SK-N-SH treated with all-trans-retinoic acid at 6 μM for 48 hours (cell line): ENCODE data around the gene SLC25A11.

Experiments used
- ATAC-seq: fragments of 200-7000 bp; cut with Tn5 transposase; 3 replicates; pipeline ENCODE4 v1.9.1; 2020; ENCODE audit warnings: mild to moderate bottlenecking, moderate library complexity
- ARNTL ChIP-seq: fragments of 450-650 bp; formaldehyde crosslinking; IDR thresholded peaks from 2 replicates; pipeline ENCODE4 v1.5.0; 2020; ENCODE audit warnings: low read depth, mild to moderate bottlenecking, moderate library complexity, borderline replicate concordance
- CSDC2 ChIP-seq: fragments of 250-450 bp; sonication (Bioruptor Pico); IDR thresholded peaks from 2 replicates; pipeline ENCODE4 v1.5.0; 2020; ENCODE audit warnings: mild to moderate bottlenecking, moderate library complexity
- ESRRG ChIP-seq: fragments of 250-450 bp; sonication (Bioruptor Pico); IDR thresholded peaks from 2 replicates; pipeline ENCODE4 v1.6.1; 2021; ENCODE audit warnings: mild to moderate bottlenecking
- GLIS3 ChIP-seq: fragments of 250-450 bp; sonication (Bioruptor Pico); IDR thresholded peaks from 2 replicates; pipeline ENCODE4 v1.5.0; 2020; ENCODE audit warnings: mild to moderate bottlenecking, moderate library complexity
- ISL1 ChIP-seq: fragments of 250-450 bp; sonication (Bioruptor Pico); IDR thresholded peaks from 2 replicates; pipeline ENCODE4 v2.1.2; 2022; ENCODE audit warnings: mild to moderate bottlenecking, moderate library complexity
- OSR1 ChIP-seq: fragments of 250-450 bp; sonication (Bioruptor Pico); IDR thresholded peaks from 2 replicates; pipeline ENCODE4 v1.8.0; 2022; ENCODE audit warnings: moderate library complexity, mild to moderate bottlenecking, inconsistent platforms
- SNAI2 ChIP-seq: fragments of 250-450 bp; sonication (Bioruptor Pico); IDR thresholded peaks from 2 replicates; pipeline ENCODE4 v1.5.0; 2020; ENCODE audit warnings: mild to moderate bottlenecking, moderate library complexity
- TCF4 ChIP-seq: fragments of 250-450 bp; sonication (Bioruptor Pico); IDR thresholded peaks from 2 replicates; pipeline ENCODE4 v1.8.0; 2021; ENCODE audit warnings: mild to moderate bottlenecking, moderate library complexity, borderline replicate concordance
- ZC3H10 ChIP-seq: fragments of 250-450 bp; sonication (Bioruptor Pico); IDR thresholded peaks from 2 replicates; pipeline ENCODE4 v1.5.1; 2021; ENCODE audit warnings: mild to moderate bottlenecking, moderate library complexity
- ZFP30 ChIP-seq: fragments of 450-650 bp; formaldehyde crosslinking; IDR thresholded peaks from 2 replicates; pipeline ENCODE4 v1.5.0; 2022; ENCODE audit warnings: mild to moderate bottlenecking, moderate library complexity
- ZNF70 ChIP-seq: fragments of 450-650 bp; formaldehyde crosslinking; IDR thresholded peaks from 2 replicates; pipeline ENCODE4 v1.5.0; 2020; ENCODE audit warnings: mild to moderate bottlenecking, moderate library complexity
- TF ChIP-seq, protein P1 (sequence below): fragments of 250-450 bp; sonication (Bioruptor Pico); IDR thresholded peaks from 2 replicates; pipeline ENCODE4 v1.5.1; 2020; ENCODE audit warnings: low read depth, mild to moderate bottlenecking, moderate library complexity
- TF ChIP-seq, protein P2 (sequence below): fragments of 250-450 bp; sonication (Bioruptor Pico); IDR thresholded peaks from 2 replicates; pipeline ENCODE4 v1.8.0; 2020; ENCODE audit warnings: mild to moderate bottlenecking, moderate library complexity, borderline replicate concordance
- TF ChIP-seq, protein P3 (sequence below): fragments of 250-450 bp; sonication (Bioruptor Pico); IDR thresholded peaks from 2 replicates; pipeline ENCODE4 v1.8.0; 2021; ENCODE audit warnings: low read depth, mild to moderate bottlenecking, moderate library complexity, borderline replicate concordance
- TF ChIP-seq, protein P4 (sequence below): fragments of 250-450 bp; sonication (Bioruptor Pico); IDR thresholded peaks from 2 replicates; pipeline ENCODE4 v1.5.1; 2021; ENCODE audit warnings: mild to moderate bottlenecking, moderate library complexity
- TF ChIP-seq, protein P5 (sequence below): fragments of 250-450 bp; sonication (Bioruptor Pico); IDR thresholded peaks from 2 replicates; pipeline ENCODE4 v1.5.0; 2020; ENCODE audit warnings: mild to moderate bottlenecking, moderate library complexity

The SLC25A11 gene

DNA sequence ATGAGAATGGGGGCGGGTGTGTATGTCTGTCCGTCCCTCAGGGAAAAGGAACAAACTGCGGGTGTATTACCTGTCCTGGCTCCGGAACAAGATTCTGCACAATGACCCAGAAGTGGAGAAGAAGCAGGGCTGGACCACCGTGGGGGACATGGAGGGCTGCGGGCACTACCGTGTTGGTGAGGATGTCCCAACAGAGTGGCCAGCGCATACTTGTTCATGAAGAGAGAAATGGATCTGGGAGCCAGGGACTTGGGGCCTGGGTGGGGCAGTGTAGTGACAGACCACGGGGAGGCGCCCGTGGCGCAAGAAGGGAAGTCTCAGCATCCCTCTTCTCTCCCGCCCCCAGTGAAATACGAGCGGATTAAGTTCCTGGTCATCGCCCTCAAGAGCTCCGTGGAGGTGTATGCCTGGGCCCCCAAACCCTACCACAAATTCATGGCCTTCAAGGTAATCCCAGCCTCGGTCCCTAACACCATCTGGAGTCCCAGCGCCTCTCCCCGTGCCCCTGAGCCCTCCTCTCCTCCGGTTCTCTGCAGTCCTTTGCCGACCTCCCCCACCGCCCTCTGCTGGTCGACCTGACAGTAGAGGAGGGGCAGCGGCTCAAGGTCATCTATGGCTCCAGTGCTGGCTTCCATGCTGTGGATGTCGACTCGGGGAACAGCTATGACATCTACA lies 44.1 kb downstream of the SLC25A11 start:
- TF ChIP-seq ARNTL (CRISPR knock-in tag) = no peak
- TF ChIP-seq CSDC2 = no peak
- TF ChIP-seq, protein P1, sequence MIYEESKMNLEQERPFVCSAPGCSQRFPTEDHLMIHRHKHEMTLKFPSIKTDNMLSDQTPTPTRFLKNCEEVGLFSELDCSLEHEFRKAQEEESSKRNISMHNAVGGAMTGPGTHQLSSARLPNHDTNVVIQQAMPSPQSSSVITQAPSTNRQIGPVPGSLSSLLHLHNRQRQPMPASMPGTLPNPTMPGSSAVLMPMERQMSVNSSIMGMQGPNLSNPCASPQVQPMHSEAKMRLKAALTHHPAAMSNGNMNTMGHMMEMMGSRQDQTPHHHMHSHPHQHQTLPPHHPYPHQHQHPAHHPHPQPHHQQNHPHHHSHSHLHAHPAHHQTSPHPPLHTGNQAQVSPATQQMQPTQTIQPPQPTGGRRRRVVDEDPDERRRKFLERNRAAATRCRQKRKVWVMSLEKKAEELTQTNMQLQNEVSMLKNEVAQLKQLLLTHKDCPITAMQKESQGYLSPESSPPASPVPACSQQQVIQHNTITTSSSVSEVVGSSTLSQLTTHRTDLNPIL (CRISPR knock-in tag) = no peak
- no peak for TF ChIP-seq GLIS3 (CRISPR knock-in tag)
- no peak for TF ChIP-seq ZC3H10 (CRISPR knock-in tag)
- TF ChIP-seq ZFP30 (CRISPR knock-in tag) = no peak
- TF ChIP-seq, protein P2, sequence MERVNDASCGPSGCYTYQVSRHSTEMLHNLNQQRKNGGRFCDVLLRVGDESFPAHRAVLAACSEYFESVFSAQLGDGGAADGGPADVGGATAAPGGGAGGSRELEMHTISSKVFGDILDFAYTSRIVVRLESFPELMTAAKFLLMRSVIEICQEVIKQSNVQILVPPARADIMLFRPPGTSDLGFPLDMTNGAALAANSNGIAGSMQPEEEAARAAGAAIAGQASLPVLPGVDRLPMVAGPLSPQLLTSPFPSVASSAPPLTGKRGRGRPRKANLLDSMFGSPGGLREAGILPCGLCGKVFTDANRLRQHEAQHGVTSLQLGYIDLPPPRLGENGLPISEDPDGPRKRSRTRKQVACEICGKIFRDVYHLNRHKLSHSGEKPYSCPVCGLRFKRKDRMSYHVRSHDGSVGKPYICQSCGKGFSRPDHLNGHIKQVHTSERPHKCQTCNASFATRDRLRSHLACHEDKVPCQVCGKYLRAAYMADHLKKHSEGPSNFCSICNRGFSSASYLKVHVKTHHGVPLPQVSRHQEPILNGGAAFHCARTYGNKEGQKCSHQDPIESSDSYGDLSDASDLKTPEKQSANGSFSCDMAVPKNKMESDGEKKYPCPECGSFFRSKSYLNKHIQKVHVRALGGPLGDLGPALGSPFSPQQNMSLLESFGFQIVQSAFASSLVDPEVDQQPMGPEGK = no peak
- TF ChIP-seq, protein P3, sequence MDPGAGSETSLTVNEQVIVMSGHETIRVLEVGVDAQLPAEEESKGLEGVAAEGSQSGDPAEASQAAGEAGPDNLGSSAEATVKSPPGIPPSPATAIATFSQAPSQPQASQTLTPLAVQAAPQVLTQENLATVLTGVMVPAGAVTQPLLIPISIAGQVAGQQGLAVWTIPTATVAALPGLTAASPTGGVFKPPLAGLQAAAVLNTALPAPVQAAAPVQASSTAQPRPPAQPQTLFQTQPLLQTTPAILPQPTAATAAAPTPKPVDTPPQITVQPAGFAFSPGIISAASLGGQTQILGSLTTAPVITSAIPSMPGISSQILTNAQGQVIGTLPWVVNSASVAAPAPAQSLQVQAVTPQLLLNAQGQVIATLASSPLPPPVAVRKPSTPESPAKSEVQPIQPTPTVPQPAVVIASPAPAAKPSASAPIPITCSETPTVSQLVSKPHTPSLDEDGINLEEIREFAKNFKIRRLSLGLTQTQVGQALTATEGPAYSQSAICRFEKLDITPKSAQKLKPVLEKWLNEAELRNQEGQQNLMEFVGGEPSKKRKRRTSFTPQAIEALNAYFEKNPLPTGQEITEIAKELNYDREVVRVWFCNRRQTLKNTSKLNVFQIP (CRISPR knock-in tag) = no peak
- no peak for TF ChIP-seq OSR1
- TF ChIP-seq TCF4 (CRISPR knock-in tag) = no peak
- no peak for TF ChIP-seq ISL1
- ATAC-seq = no peak

DNA sequence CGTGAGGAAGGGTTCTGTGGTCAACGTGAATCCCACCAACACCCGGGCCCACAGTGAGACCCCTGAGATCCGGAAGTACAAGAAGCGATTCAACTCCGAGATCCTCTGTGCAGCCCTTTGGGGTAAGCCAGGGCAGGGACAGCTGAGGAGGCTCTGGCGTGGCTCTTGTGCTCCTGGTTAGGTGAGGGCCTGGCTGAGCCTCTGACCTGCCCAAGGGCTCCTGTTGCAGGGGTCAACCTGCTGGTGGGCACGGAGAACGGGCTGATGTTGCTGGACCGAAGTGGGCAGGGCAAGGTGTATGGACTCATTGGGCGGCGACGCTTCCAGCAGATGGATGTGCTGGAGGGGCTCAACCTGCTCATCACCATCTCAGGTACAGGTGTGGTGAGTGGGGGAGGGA lies 44.7 kb downstream of the SLC25A11 start:
- no peak for ATAC-seq
- TF ChIP-seq, protein P4, sequence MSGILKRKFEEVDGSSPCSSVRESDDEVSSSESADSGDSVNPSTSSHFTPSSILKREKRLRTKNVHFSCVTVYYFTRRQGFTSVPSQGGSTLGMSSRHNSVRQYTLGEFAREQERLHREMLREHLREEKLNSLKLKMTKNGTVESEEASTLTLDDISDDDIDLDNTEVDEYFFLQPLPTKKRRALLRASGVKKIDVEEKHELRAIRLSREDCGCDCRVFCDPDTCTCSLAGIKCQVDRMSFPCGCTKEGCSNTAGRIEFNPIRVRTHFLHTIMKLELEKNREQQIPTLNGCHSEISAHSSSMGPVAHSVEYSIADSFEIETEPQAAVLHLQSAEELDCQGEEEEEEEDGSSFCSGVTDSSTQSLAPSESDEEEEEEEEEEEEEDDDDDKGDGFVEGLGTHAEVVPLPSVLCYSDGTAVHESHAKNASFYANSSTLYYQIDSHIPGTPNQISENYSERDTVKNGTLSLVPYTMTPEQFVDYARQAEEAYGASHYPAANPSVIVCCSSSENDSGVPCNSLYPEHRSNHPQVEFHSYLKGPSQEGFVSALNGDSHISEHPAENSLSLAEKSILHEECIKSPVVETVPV (CRISPR knock-in tag) = no peak
- TF ChIP-seq, protein P2 = no peak
- no peak for TF ChIP-seq SNAI2 (CRISPR knock-in tag)
- TF ChIP-seq ZC3H10 (CRISPR knock-in tag) = no peak
- TF ChIP-seq CSDC2 = no peak
- no peak for TF ChIP-seq ZFP30 (CRISPR knock-in tag)
- TF ChIP-seq GLIS3 (CRISPR knock-in tag) = no peak
- TF ChIP-seq, protein P5, sequence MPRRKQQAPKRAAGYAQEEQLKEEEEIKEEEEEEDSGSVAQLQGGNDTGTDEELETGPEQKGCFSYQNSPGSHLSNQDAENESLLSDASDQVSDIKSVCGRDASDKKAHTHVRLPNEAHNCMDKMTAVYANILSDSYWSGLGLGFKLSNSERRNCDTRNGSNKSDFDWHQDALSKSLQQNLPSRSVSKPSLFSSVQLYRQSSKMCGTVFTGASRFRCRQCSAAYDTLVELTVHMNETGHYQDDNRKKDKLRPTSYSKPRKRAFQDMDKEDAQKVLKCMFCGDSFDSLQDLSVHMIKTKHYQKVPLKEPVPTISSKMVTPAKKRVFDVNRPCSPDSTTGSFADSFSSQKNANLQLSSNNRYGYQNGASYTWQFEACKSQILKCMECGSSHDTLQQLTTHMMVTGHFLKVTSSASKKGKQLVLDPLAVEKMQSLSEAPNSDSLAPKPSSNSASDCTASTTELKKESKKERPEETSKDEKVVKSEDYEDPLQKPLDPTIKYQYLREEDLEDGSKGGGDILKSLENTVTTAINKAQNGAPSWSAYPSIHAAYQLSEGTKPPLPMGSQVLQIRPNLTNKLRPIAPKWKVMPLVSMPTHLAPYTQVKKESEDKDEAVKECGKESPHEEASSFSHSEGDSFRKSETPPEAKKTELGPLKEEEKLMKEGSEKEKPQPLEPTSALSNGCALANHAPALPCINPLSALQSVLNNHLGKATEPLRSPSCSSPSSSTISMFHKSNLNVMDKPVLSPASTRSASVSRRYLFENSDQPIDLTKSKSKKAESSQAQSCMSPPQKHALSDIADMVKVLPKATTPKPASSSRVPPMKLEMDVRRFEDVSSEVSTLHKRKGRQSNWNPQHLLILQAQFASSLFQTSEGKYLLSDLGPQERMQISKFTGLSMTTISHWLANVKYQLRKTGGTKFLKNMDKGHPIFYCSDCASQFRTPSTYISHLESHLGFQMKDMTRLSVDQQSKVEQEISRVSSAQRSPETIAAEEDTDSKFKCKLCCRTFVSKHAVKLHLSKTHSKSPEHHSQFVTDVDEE = no peak
- TF ChIP-seq ESRRG (CRISPR knock-in tag) = no peak
- TF ChIP-seq, protein P3 (CRISPR knock-in tag) = no peak
- TF ChIP-seq ZNF70 = no peak
